ENCODE data around the gene COX6A1. TPM values are rescaled to one million over a fixed set of nuclear protein-coding genes. Genes with fewer than 3 reads are reported as not detected.
"Not testable (repeated sequence)": the region's sequence is repeated elsewhere in the genome, so short reads cannot be mapped to it uniquely, and the experiment has no call there.

Gene COX6A1
- total RNA-seq, 1 donor from 2014 or later, result 258 TPM

- intact Hi-C loops (cut with DNase I), result no loop called here
- TF ChIP-seq, protein P1, sequence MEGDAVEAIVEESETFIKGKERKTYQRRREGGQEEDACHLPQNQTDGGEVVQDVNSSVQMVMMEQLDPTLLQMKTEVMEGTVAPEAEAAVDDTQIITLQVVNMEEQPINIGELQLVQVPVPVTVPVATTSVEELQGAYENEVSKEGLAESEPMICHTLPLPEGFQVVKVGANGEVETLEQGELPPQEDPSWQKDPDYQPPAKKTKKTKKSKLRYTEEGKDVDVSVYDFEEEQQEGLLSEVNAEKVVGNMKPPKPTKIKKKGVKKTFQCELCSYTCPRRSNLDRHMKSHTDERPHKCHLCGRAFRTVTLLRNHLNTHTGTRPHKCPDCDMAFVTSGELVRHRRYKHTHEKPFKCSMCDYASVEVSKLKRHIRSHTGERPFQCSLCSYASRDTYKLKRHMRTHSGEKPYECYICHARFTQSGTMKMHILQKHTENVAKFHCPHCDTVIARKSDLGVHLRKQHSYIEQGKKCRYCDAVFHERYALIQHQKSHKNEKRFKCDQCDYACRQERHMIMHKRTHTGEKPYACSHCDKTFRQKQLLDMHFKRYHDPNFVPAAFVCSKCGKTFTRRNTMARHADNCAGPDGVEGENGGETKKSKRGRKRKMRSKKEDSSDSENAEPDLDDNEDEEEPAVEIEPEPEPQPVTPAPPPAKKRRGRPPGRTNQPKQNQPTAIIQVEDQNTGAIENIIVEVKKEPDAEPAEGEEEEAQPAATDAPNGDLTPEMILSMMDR (IDR thresholded peaks at IDR 0.05), result no peak
- ATAC-seq (peak; percentile 98), DNase-seq (peak; percentile 93)
- peaks cover 46% of the 10 kb centered on the region for H3K36me3 ChIP-seq
- peak within 1 kb of the TSS; percentile 94 for H3K27ac ChIP-seq
- peak within 1 kb of the TSS; percentile 97 for H3K4me3 ChIP-seq
- no peaks in the 10 kb centered on the region for H3K27me3 ChIP-seq
- H3K4me1 ChIP-seq, result peaks cover 20% of the 10 kb centered on the region
- H3K9me3 ChIP-seq, result no peaks in the 10 kb centered on the region
Observed at GRCh38 chr12:120445911-120446843, 8.3 kb downstream of the COX6A1 start, which contains the start of the genes GATC and TRIAP1. GATC (plus strand) TSS chr12:120446444; CDS start chr12:120446481, 37 bp downstream. TRIAP1 (minus strand) TSS chr12:120446384; CDS start chr12:120446372, 12 bp downstream.

- ATAC-seq; H3K27me3 ChIP-seq; H3K9me3 ChIP-seq; intact Hi-C loops (cut with DNase I); DNase-seq: not testable (repeated sequence)
- peak overlapping the region; percentile 97 for H3K4me3 ChIP-seq
- H3K36me3 ChIP-seq, result peaks cover 42% of the 10 kb centered on the region
- peak overlapping the region; percentile 94 for H3K27ac ChIP-seq
- peaks cover 20% of the 10 kb centered on the region for H3K4me1 ChIP-seq
Observed at GRCh38 chr12:120446844-120447178, 8.9 kb downstream of the COX6A1 start.

DNA sequence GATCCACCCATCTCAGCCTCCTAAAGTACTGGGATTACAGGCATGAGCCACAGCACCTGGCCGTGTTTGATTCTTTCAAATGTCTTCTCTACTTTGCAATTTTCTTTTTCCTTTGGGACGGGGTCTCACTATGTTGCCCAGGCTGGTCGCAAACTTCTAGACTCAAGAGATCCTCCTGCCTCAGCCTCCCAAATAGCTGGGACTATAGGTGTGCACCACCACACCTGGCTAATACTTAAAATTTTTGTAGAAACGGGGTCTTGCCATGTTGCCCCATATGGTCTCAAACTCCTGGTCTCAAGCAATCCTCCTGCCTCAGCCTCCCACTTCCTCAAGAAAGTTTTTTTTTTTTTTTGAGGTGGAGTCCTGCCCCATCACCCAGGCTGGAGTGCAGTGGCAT, 10.1 kb downstream of the COX6A1 start:
- peaks cover 42% of the 10 kb centered on the region for H3K36me3 ChIP-seq
- intact Hi-C loops (cut with DNase I), result no loop called here
- TF ChIP-seq, protein P1 (IDR thresholded peaks at IDR 0.05), result no peak
- no peak for ATAC-seq
- H3K9me3 ChIP-seq, result no peaks in the 10 kb centered on the region
- H3K4me3 ChIP-seq, result no peak overlapping the region
- H3K4me1 ChIP-seq, result peaks cover 20% of the 10 kb centered on the region
- H3K27me3 ChIP-seq, result no peaks in the 10 kb centered on the region
- H3K27ac ChIP-seq, result no peak overlapping the region
- no peak for DNase-seq

GRCh38 chr12:120452524-120452923, 14.6 kb downstream of the COX6A1 start:
- ATAC-seq, result not testable (repeated sequence)

DNA sequence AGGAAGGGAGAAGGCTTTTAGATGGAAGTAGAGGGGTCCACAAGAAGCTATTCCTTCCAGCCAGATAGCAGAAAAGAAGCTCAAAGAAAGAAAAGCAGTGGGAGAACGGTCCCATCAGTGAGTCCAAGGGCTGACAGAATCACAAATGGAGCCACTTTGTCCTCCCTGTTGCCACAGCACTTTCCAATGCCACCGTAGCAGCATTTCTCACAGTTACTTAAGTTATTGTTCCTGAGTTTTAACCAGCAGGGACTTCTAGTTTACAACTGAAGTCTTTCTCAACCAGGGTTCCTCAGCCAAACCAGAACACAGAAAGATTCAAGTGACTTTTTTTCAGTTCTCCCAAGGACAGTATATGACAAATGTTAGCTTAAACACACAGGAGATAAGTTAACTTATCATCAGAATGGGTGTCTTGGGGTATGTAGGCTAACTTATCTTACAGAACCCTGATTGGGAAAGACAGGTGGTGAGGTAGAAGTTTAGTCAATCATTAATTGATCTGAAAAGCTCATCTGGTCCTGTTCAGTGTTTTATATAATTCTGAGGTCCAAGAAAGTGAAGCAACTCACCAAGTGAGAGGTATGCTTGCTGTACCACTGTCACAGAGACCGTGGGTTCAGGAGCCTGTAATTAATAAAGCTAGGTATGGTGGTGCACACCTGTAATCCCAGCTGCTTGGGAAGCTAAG, 15.3 kb downstream of the COX6A1 start:
- TF ChIP-seq, protein P1 (IDR thresholded peaks at IDR 0.05), result no peak
- ATAC-seq, result no peak
- no peaks in the 10 kb centered on the region for H3K27me3 ChIP-seq
- no peak overlapping the region for H3K27ac ChIP-seq
- no peak overlapping the region for H3K4me3 ChIP-seq
- H3K36me3 ChIP-seq, result peaks cover 65% of the 10 kb centered on the region
- DNase-seq, result no peak
- H3K9me3 ChIP-seq, result no peaks in the 10 kb centered on the region
- intact Hi-C loops (cut with DNase I), result no loop called here
- no peaks in the 10 kb centered on the region for H3K4me1 ChIP-seq

More at GRCh38 chr12:120452524-120452923, 14.6 kb downstream of the COX6A1 start:
- H3K27ac ChIP-seq; intact Hi-C loops (cut with DNase I); H3K9me3 ChIP-seq; H3K4me3 ChIP-seq; H3K27me3 ChIP-seq; DNase-seq; H3K4me1 ChIP-seq: not testable (repeated sequence)
- peaks cover 59% of the 10 kb centered on the region for H3K36me3 ChIP-seq

DNA sequence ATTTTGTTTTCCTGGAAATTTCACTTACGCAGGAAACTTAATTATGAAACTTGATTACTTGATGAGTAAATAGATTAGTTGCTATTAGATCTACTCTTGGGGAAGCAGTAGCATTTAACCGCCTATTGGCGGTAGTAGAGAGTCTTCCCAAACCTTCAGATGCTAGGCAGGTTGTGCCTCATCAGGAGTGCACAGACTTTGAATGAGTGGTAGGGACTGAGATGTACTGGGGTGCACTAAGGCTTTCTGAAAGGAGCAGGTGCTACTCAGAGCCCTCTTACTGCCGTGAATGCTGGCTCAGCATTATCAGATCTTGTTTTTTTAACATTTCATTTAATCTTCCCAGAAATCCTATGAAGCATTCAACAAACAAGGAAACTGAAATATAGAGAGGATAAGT, 16.1 kb downstream of the COX6A1 start:
- intact Hi-C loops (cut with DNase I), result no loop called here
- ATAC-seq (peak; percentile 80), DNase-seq (no peak)
- Histone ChIP-seq H3K4me1 (no peaks in the 10 kb centered on the region), H3K9me3 (no peaks in the 10 kb centered on the region), H3K36me3 (peaks cover 73% of the 10 kb centered on the region), H3K27me3 (no peaks in the 10 kb centered on the region), H3K27ac (no peak overlapping the region), H3K4me3 (no peak overlapping the region)
- TF ChIP-seq, protein P1 (IDR thresholded peaks at IDR 0.05), result peak; percentile 68

Data from upper lobe of right lung (tissue), 1 donor.